ENCODE results near the gene WHRN. TPM values are rescaled to one million over a fixed set of nuclear protein-coding genes. Genes with fewer than 3 reads are reported as not detected.

Gene WHRN
- total RNA-seq, 2 experiments from 2014 or later = 19.9 to 20.5 TPM

DNA sequence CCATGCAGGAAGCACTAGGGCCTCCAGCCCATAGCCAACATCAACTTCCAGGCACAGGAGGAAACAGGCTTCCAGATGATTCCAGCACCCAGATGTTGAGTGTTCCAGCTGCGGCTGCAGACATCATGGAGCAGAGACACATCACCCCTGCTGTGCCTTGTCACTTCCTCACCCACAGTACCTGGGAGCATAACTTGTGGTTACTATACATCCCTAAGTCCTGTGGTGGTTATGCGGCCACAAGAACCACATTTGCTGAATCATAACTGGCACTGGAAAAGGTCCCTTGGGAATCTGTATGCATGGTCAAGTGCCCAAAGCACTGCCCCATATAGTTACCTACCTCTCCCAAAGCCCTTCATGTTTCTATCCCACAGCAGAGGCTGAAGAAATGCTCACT lies 56.6 kb downstream of the WHRN start:
- intact Hi-C loops (cut with DNase I, micrococcal nuclease) = no loop called here
- Histone ChIP-seq H3K4me3 (ENCODE audit: low read length) (no peak overlapping the region), H3K27me3 (ENCODE audit: control insufficient read depth in 1 of 2, insufficient read depth in 2 of 2, low read length in 2 of 2) (no peaks in the 10 kb centered on the region), H3K27ac (ENCODE audit: low read depth in 1 of 2, low read length in 2 of 2) (no peak overlapping the region), H3K36me3 (ENCODE audit: insufficient read depth, low read length) (no peaks in the 10 kb centered on the region), H3K9me3 (ENCODE audit: control insufficient read depth in 1 of 2, insufficient read depth in 1 of 2, low read length in 2 of 2) (no peaks in the 10 kb centered on the region), H3K4me1 (ENCODE audit: insufficient read depth, low read length) (peaks cover 24% of the 10 kb centered on the region)
- no peak overlapping the region for H3K27ac Mint-ChIP-seq
- POLR2A ChIA-PET = interaction anchor here (0.6 kb wide), 1 partner anchor 459 kb away, joined by 3 read pairs; no protein-coding TSS in a partner anchor
- H3K27me3 Mint-ChIP-seq = no peaks in the 10 kb centered on the region
- H3K4me1 Mint-ChIP-seq (ENCODE audit: low read depth) = peaks cover 31% of the 10 kb centered on the region
- peaks cover 2% of the 10 kb centered on the region for H3K9me3 Mint-ChIP-seq
- H3K36me3 Mint-ChIP-seq (ENCODE audit: low read depth) = no peaks in the 10 kb centered on the region
- DNase-seq (no peak), ATAC-seq (ENCODE audit: poor library complexity) (no peak)
- H3K4me3 Mint-ChIP-seq = no peak overlapping the region
- CTCF ChIA-PET = no interaction called here
- TF ChIP-seq, protein P1, sequence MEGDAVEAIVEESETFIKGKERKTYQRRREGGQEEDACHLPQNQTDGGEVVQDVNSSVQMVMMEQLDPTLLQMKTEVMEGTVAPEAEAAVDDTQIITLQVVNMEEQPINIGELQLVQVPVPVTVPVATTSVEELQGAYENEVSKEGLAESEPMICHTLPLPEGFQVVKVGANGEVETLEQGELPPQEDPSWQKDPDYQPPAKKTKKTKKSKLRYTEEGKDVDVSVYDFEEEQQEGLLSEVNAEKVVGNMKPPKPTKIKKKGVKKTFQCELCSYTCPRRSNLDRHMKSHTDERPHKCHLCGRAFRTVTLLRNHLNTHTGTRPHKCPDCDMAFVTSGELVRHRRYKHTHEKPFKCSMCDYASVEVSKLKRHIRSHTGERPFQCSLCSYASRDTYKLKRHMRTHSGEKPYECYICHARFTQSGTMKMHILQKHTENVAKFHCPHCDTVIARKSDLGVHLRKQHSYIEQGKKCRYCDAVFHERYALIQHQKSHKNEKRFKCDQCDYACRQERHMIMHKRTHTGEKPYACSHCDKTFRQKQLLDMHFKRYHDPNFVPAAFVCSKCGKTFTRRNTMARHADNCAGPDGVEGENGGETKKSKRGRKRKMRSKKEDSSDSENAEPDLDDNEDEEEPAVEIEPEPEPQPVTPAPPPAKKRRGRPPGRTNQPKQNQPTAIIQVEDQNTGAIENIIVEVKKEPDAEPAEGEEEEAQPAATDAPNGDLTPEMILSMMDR (IDR thresholded peaks at IDR 0.05) = no peak

DNA sequence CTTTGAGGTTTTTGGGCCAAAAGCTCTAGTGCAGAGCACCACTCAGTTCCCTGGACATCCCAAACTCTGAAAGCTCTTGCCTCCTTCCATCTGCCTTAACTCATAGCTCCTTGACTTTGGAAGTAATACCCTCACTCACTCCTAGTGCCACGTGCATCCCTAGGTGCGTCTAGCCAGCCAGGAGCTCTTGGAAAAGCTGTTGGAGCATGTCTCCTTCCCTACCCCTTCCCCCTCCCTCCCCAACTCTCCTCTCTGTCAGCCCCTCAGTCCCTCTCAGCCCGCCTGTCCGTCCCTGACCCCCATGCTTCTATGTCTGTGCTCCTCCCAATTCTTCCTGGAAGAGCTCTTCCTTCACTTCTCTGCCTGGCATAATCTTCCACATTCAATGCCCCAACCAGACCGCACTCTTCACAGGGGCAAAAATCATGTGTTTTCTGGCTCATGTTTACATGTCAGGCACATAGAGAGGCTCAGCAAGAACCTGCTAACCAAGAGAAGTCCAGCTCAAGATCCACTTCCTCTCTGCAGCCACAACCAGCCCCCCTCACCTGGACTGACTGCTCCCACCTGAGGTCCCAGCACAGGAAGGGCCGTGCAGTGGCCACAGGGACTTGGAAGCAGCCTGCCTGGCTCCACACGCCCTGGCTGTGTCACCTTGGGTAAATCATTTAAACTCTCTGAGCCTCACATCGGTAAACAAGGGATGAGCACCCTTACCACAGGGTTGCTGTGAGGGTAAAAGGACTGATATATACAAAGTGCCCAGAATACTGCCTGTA lies 58.4 kb downstream of the WHRN start:
- CTCF ChIA-PET = interaction anchor here (0.8 kb wide), 1 partner anchor 16 kb away, joined by 3 read pairs; no protein-coding TSS in a partner anchor
- Mint-ChIP-seq H3K4me3 (no peak overlapping the region), H3K36me3 (ENCODE audit: low read depth) (no peaks in the 10 kb centered on the region), H3K9me3 (no peaks in the 10 kb centered on the region), H3K27ac (no peak overlapping the region), H3K27me3 (no peaks in the 10 kb centered on the region), H3K4me1 (ENCODE audit: low read depth) (peaks cover 12% of the 10 kb centered on the region)
- no peak for DNase-seq
- TF ChIP-seq, protein P1 (IDR thresholded peaks at IDR 0.05) = no peak
- Histone ChIP-seq H3K27ac (ENCODE audit: low read depth in 1 of 2, low read length in 2 of 2) (no peak overlapping the region), H3K36me3 (ENCODE audit: insufficient read depth, low read length) (no peaks in the 10 kb centered on the region), H3K4me1 (ENCODE audit: insufficient read depth, low read length) (peaks cover 10% of the 10 kb centered on the region), H3K9me3 (ENCODE audit: control insufficient read depth in 1 of 2, insufficient read depth in 1 of 2, low read length in 2 of 2) (no peaks in the 10 kb centered on the region), H3K27me3 (ENCODE audit: control insufficient read depth in 1 of 2, insufficient read depth in 2 of 2, low read length in 2 of 2) (no peaks in the 10 kb centered on the region), H3K4me3 (ENCODE audit: low read length) (no peak overlapping the region)
- intact Hi-C loops (cut with DNase I, micrococcal nuclease) = no loop called here
- POLR2A ChIA-PET = interaction anchor here (1.0 kb wide), 1 partner anchor 9 kb away, joined by 3 read pairs; no protein-coding TSS in a partner anchor
- ATAC-seq (ENCODE audit: poor library complexity) = no peak

DNA sequence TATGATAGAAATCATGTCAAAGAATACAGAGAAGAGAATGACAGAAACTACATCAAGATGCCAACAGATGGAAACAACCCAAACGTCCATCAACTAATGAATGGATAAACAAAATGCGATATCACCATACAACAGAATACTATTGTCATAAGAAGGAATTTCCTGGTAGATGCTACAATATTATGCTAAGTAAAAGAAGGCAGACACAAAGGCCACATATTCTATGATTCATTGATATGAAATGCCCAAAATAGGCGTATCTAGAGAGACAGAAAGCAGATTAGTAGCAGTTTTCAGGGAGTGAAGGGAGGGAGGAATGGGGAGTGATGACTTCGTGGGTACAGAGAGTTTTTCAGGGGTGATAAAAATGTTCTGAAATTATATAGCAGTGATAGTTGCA lies 59.2 kb downstream of the WHRN start:
- Mint-ChIP-seq H3K27me3 (no peaks in the 10 kb centered on the region), H3K4me3 (no peak overlapping the region), H3K4me1 (ENCODE audit: low read depth) (peaks cover 4% of the 10 kb centered on the region), H3K9me3 (no peaks in the 10 kb centered on the region), H3K27ac (no peak overlapping the region), H3K36me3 (ENCODE audit: low read depth) (no peaks in the 10 kb centered on the region)
- DNase-seq (no peak), ATAC-seq (ENCODE audit: poor library complexity) (no peak)
- ChIA-PET CTCF (interaction anchor here (0.8 kb wide), 1 partner anchor 17 kb away, joined by 3 read pairs; no protein-coding TSS in a partner anchor), POLR2A (no interaction called here)
- Histone ChIP-seq H3K27ac (ENCODE audit: low read depth in 1 of 2, low read length in 2 of 2) (no peak overlapping the region), H3K27me3 (ENCODE audit: control insufficient read depth in 1 of 2, insufficient read depth in 2 of 2, low read length in 2 of 2) (no peaks in the 10 kb centered on the region), H3K36me3 (ENCODE audit: insufficient read depth, low read length) (no peaks in the 10 kb centered on the region), H3K9me3 (ENCODE audit: control insufficient read depth in 1 of 2, insufficient read depth in 1 of 2, low read length in 2 of 2) (no peaks in the 10 kb centered on the region), H3K4me3 (ENCODE audit: low read length) (no peak overlapping the region), H3K4me1 (ENCODE audit: insufficient read depth, low read length) (peaks cover 3% of the 10 kb centered on the region)
- TF ChIP-seq, protein P1 (IDR thresholded peaks at IDR 0.05) = no peak
- intact Hi-C loops (cut with DNase I, micrococcal nuclease) = no loop called here
